ENCODE results near the gene EID2B. TPM values are rescaled to one million over a fixed set of nuclear protein-coding genes. Genes with fewer than 3 reads are reported as not detected.

The EID2B gene
- polyA plus RNA-seq, 1 of the 3 experiments (the other 2 are of a cell fraction) = 6.5 TPM

- TF ChIP-seq USF1 (IDR thresholded peaks at IDR 0.05; ENCODE audit: borderline replicate concordance, low read depth) = no peak
- no peak for TF ChIP-seq RAD21 (IDR thresholded peaks at IDR 0.05; ENCODE audit: low read length)
These were observed 33.6 kb downstream of the EID2B start, which contains the start of gene DLL3 (continued) for GRCh38 chr19:39498798-39499642.

GRCh38 chr19:39497996-39498797, 34.5 kb downstream of the EID2B start:
- Histone ChIP-seq H3F3A (replicated peaks; ENCODE audit: insufficient read depth) (no peaks in the 10 kb centered on the region), H2AFZ (ENCODE audit: low read depth) (peak overlapping the region; percentile 12; the same call in 1 of the 2 replicates), H3K9ac (no peak overlapping the region), H3K4me3 (ENCODE audit: low read depth in 2 of 2, low read length in 1 of 2) (peak overlapping the region in 1 of 2 experiments; percentile 20; a peak in 2 of 4 replicates), H3K36me3 (replicated peaks in 1 of 2; ENCODE audit: control insufficient read depth in 1 of 2, insufficient read depth in 2 of 2, low read length in 1 of 2) (no peaks in the 10 kb centered on the region), H4K20me1 (ENCODE audit: insufficient read depth) (no peaks in the 10 kb centered on the region), H3K27me3 (ENCODE audit: insufficient read depth) (no peaks in the 10 kb centered on the region; the same call in 1 of the 2 replicates), H3K4me2 (peak overlapping the region; percentile 56), H3K27ac (ENCODE audit: low read depth in 2 of 2, low read length in 1 of 2) (peak overlapping the region in 1 of 2 experiments; percentile 40; a peak in 1 of 4 replicates), H3K9me3 (no peaks in the 10 kb centered on the region), H3K79me2 (ENCODE audit: insufficient read depth) (no peaks in the 10 kb centered on the region), H3K9me2 (no peaks in the 10 kb centered on the region), H3K4me1 (ENCODE audit: control insufficient read depth in 1 of 2, insufficient read depth in 2 of 2, low read depth in 1 of 2, low read length in 1 of 2) (peaks cover 0 to 9% of the 10 kb centered on the region in 2 experiments; a peak in 1 of 4 replicates)
- TF ChIP-seq RAD21 (IDR thresholded peaks at IDR 0.05; ENCODE audit: low read length) (peak; percentile 65), CTCF (IDR thresholded peaks at IDR 0.05) (peak; percentile 47), NFIC (IDR thresholded peaks at IDR 0.05; ENCODE audit: borderline replicate concordance) (no peak), JUND (IDR thresholded peaks at IDR 0.05) (no peak), MAX (IDR thresholded peaks at IDR 0.05; ENCODE audit: low read depth) (no peak), CHD2 (IDR thresholded peaks at IDR 0.05; ENCODE audit: low read length, partially characterized antibody) (peak; percentile 68), SIN3A (IDR thresholded peaks at IDR 0.05; ENCODE audit: borderline replicate concordance, low read depth, low read length) (no peak), SMC3 (IDR thresholded peaks at IDR 0.05; ENCODE audit: low read depth, low read length) (peak; percentile 34; the same call in 1 of the 2 replicates)
- ChIA-PET CTCF (interaction anchor here (0.6 to 2.6 kb wide), 27 partner anchors 8 to 175 kb away, joined by 3 to 44 read pairs (median 4); partner anchors contain the start of genes EID2, EID2B, RPS16 and SELENOV), POLR2A (interaction anchor here (0.7 to 1.4 kb wide), 4 partner anchors 16 to 269 kb away, joined by 3 to 5 read pairs (median 4); partner anchors contain the start of genes EID2B, RPS16 and SELENOV)
- peak; percentile 88 for DNase-seq
- 20% methylated on average over 30 of the region's 40 CpGs for WGBS (ENCODE audit: low lambda C conversion rate)
